GM23338 (cell line): ENCODE results near the gene ATP10D. TPM values are rescaled to one million over a fixed set of nuclear protein-coding genes. Genes with fewer than 3 reads are reported as not detected.

Source experiments
- ATAC-seq: fragments of 200-7000 bp; cut with Tn5 transposase; 3 replicates; pipeline ENCODE4 v1.9.1; 2020
- DNase-seq: peaks from one replicate; pipeline ENCODE4 v3.0.0-alpha.2; 2015; ENCODE audit warnings: low spot score
- H2AFZ ChIP-seq: fragments of 200-600 bp; sonication (generic); 2 replicates; pipeline ENCODE4 v1.8.0; 2016; ENCODE audit warnings: antibody characterized with exemption, mild to moderate bottlenecking, moderate library complexity
- H3F3A ChIP-seq: fragments of 200-600 bp; sonication (generic); replicated peaks from 2 replicates; pipeline ENCODE4 v1.8.0; 2017; ENCODE audit warnings: antibody characterized with exemption, mixed run types, low read depth
- H3K27ac ChIP-seq: fragments of 200-600 bp; sonication (generic); 2 replicates; pipeline ENCODE4 v1.6.1; 2016; ENCODE audit warnings: low read depth
- H3K27me3 ChIP-seq: fragments of 200-600 bp; sonication (generic); 2 replicates; pipeline ENCODE4 v1.8.0; 2016; ENCODE audit warnings: mild to moderate bottlenecking, mixed run types, moderate library complexity; ENCODE audit not compliant: insufficient read depth
- H3K36me3 ChIP-seq: fragments of 200-600 bp; sonication (generic); 2 replicates; pipeline ENCODE4 v1.8.0; 2016; ENCODE audit warnings: mild to moderate bottlenecking; ENCODE audit not compliant: insufficient read depth
- H3K4me1 ChIP-seq: fragments of 200-600 bp; sonication (generic); 2 replicates; pipeline ENCODE4 v1.8.0; 2016; ENCODE audit warnings: mild to moderate bottlenecking, moderate library complexity; ENCODE audit not compliant: insufficient read depth
- H3K4me2 ChIP-seq: fragments of 200-600 bp; sonication (generic); 2 replicates; pipeline ENCODE4 v1.7.1; 2017; ENCODE audit warnings: mixed run types
- H3K4me3 ChIP-seq: fragments of 200-600 bp; sonication (generic); 2 replicates; pipeline ENCODE4 v1.6.1; 2016; ENCODE audit warnings: mixed run types
- H3K79me2 ChIP-seq: fragments of 200-600 bp; sonication (generic); replicated peaks from 2 replicates; pipeline ENCODE4 v1.8.0; 2017; ENCODE audit warnings: mild to moderate bottlenecking; ENCODE audit not compliant: insufficient read depth
- H3K9me2 ChIP-seq: fragments of 200-600 bp; sonication (generic); 2 replicates; pipeline ENCODE4 v1.8.0; 2017; ENCODE audit not compliant: insufficient read depth
- H4K20me1 ChIP-seq: fragments of 200-600 bp; sonication (generic); replicated peaks from 2 replicates; pipeline ENCODE4 v1.8.0; 2017; ENCODE audit warnings: mild to moderate bottlenecking; ENCODE audit not compliant: insufficient read depth
- H3K27ac Mint-ChIP-seq: 2 replicates; pipeline ENCODE4 v1.8.0; 2020; ENCODE audit warnings: inconsistent platforms, mild to moderate bottlenecking, moderate library complexity, mixed read lengths
- H3K27me3 Mint-ChIP-seq: 3 replicates; pipeline ENCODE4 v1.8.0; 2022; ENCODE audit warnings: low read depth, mild to moderate bottlenecking, moderate library complexity, mixed read lengths, inconsistent platforms; ENCODE audit not compliant: insufficient read depth, poor library complexity
- H3K36me3 Mint-ChIP-seq: 3 replicates; pipeline ENCODE4 v1.8.0; 2021; ENCODE audit warnings: low read depth, mild to moderate bottlenecking, inconsistent platforms, moderate library complexity, mixed read lengths
- H3K4me1 Mint-ChIP-seq: 3 replicates; pipeline ENCODE4 v1.8.0; 2020; ENCODE audit warnings: mild to moderate bottlenecking, inconsistent platforms, mixed read lengths
- H3K4me3 Mint-ChIP-seq: 3 replicates; pipeline ENCODE4 v1.8.0; 2021; ENCODE audit warnings: moderate library complexity, mild to moderate bottlenecking, inconsistent platforms, mixed read lengths
- H3K9me3 Mint-ChIP-seq: 3 replicates; pipeline ENCODE4 v1.8.0; 2020; ENCODE audit warnings: moderate library complexity, mild to moderate bottlenecking, inconsistent platforms, mixed read lengths
- CREB1 ChIP-seq: fragments of 250-450 bp; sonication (Bioruptor Pico); IDR thresholded peaks from 2 replicates; pipeline ENCODE4 v1.5.0; 2020; ENCODE audit warnings: low read depth, mild to moderate bottlenecking, moderate library complexity
- ETS1 ChIP-seq: IDR thresholded peaks from 2 replicates; pipeline ENCODE4 v1.6.1; 2016; ENCODE audit warnings: antibody characterized with exemption
- EZH2 ChIP-seq: fragments of 200-600 bp; sonication (generic); IDR thresholded peaks from one replicate; pipeline ENCODE4 v1.8.0; 2017; ENCODE audit warnings: antibody characterized with exemption, mild to moderate bottlenecking, low read depth; ENCODE audit not compliant: unreplicated experiment
- EZH2phosphoT487 ChIP-seq: fragments of 200-600 bp; sonication (generic); IDR thresholded peaks from one replicate; pipeline ENCODE4 v1.8.1; 2018; ENCODE audit warnings: antibody characterized with exemption; ENCODE audit not compliant: unreplicated experiment
- JUNB ChIP-seq: IDR thresholded peaks from one replicate; pipeline ENCODE4 v1.6.1; 2016; ENCODE audit warnings: antibody characterized with exemption; ENCODE audit not compliant: unreplicated experiment
- NANOG ChIP-seq: IDR thresholded peaks from 2 replicates; pipeline ENCODE4 v1.6.1; 2016; ENCODE audit warnings: antibody characterized with exemption, borderline replicate concordance
- POLR2AphosphoS5 ChIP-seq: IDR thresholded peaks from 2 replicates; pipeline ENCODE4 v1.6.1; 2016; ENCODE audit warnings: antibody characterized with exemption, low read depth
- REST ChIP-seq: IDR thresholded peaks from one replicate; pipeline ENCODE4 v1.6.1; 2018; ENCODE audit warnings: antibody characterized with exemption; ENCODE audit not compliant: unreplicated experiment
- STAT1 ChIP-seq: IDR thresholded peaks from one replicate; pipeline ENCODE4 v1.6.1; 2016; ENCODE audit warnings: antibody characterized with exemption; ENCODE audit not compliant: unreplicated experiment
- ZNF114 ChIP-seq: fragments of 250-450 bp; sonication (Bioruptor Pico); IDR thresholded peaks from 2 replicates; pipeline ENCODE4 v1.5.0; 2020; ENCODE audit warnings: mild to moderate bottlenecking, moderate library complexity
- ZNF331 ChIP-seq: fragments of 250-450 bp; sonication (Bioruptor Pico); IDR thresholded peaks from 2 replicates; pipeline ENCODE4 v1.5.0; 2020; ENCODE audit warnings: low read depth, mild to moderate bottlenecking, moderate library complexity
- polyA plus RNA-seq: library from polyadenylated mRNA; unstranded; fragments of >200 nt; fragmentation: Nextera tagmentation; extraction: Ambion mirVana; gene quantifications from 2 replicates; pipeline ENCODE4 v1.2.1, GENCODE V29; 2016
- total RNA-seq: library from RNA; depleted of rRNA; stranded (reverse); fragments of >200 nt; shearing (Covaris generic); gene quantifications from 2 replicates; pipeline ENCODE4 v1.2.3, GENCODE V29; 2014
- TF ChIP-seq, protein P1 (sequence below), 2 experiments: fragments of 200-600 bp in 1 of 2; sonication (generic) in 1 of 2; conservative IDR thresholded peaks; 2 replicates each; pipeline versions ENCODE4 v1.5.1 to v1.6.1; 2016 to 2017; ENCODE audit warnings: antibody characterized with exemption in 2 of 2, low read depth in 2 of 2, mild to moderate bottlenecking in 2 of 2, moderate library complexity in 1 of 2
- TF ChIP-seq, protein P2 (sequence below): fragments of 250-450 bp; sonication (Bioruptor Pico); IDR thresholded peaks from 2 replicates; pipeline ENCODE4 v1.5.0; 2020; ENCODE audit warnings: mild to moderate bottlenecking, moderate library complexity

Gene ATP10D
- total and polyA plus RNA-seq, 2 experiments from 2014 or later, result 4.5 to 4.7 TPM

- H3K27me3 Mint-ChIP-seq, result peaks cover 6% of the 10 kb centered on the region
- H3K4me3 ChIP-seq, result peak overlapping the region; percentile 92
- ATAC-seq (peak; percentile 54), DNase-seq (no peak)
- H3K27ac ChIP-seq, result 0 out of 2 replicates have a peak overlapping the region, but pooled peaks have one; percentile 64
- H3K9me2 ChIP-seq, result no peaks in the 10 kb centered on the region
- peak overlapping the region; percentile 90 for H3K4me3 Mint-ChIP-seq
- peak overlapping the region; percentile 27 for H3K27ac Mint-ChIP-seq
- H3K79me2 ChIP-seq, result no peaks in the 10 kb centered on the region
- peak overlapping the region; percentile 84 for H3K4me2 ChIP-seq
- no peaks in the 10 kb centered on the region for H3K9me3 Mint-ChIP-seq
- TF ChIP-seq JUNB (no peak), ZNF114 (CRISPR knock-in tag) (no peak), NANOG (no peak), EZH2 (no peak), REST (no peak), EZH2phosphoT487 (no peak), ZNF331 (CRISPR knock-in tag) (no peak), CREB1 (CRISPR knock-in tag) (no peak), ETS1 (no peak), STAT1 (no peak), POLR2AphosphoS5 (no peak)
- TF ChIP-seq, protein P1, sequence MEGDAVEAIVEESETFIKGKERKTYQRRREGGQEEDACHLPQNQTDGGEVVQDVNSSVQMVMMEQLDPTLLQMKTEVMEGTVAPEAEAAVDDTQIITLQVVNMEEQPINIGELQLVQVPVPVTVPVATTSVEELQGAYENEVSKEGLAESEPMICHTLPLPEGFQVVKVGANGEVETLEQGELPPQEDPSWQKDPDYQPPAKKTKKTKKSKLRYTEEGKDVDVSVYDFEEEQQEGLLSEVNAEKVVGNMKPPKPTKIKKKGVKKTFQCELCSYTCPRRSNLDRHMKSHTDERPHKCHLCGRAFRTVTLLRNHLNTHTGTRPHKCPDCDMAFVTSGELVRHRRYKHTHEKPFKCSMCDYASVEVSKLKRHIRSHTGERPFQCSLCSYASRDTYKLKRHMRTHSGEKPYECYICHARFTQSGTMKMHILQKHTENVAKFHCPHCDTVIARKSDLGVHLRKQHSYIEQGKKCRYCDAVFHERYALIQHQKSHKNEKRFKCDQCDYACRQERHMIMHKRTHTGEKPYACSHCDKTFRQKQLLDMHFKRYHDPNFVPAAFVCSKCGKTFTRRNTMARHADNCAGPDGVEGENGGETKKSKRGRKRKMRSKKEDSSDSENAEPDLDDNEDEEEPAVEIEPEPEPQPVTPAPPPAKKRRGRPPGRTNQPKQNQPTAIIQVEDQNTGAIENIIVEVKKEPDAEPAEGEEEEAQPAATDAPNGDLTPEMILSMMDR (conservative IDR thresholded peaks at IDR 0.05; ENCODE audit: low read depth in 2 of 2), result no peak
- TF ChIP-seq, protein P2, sequence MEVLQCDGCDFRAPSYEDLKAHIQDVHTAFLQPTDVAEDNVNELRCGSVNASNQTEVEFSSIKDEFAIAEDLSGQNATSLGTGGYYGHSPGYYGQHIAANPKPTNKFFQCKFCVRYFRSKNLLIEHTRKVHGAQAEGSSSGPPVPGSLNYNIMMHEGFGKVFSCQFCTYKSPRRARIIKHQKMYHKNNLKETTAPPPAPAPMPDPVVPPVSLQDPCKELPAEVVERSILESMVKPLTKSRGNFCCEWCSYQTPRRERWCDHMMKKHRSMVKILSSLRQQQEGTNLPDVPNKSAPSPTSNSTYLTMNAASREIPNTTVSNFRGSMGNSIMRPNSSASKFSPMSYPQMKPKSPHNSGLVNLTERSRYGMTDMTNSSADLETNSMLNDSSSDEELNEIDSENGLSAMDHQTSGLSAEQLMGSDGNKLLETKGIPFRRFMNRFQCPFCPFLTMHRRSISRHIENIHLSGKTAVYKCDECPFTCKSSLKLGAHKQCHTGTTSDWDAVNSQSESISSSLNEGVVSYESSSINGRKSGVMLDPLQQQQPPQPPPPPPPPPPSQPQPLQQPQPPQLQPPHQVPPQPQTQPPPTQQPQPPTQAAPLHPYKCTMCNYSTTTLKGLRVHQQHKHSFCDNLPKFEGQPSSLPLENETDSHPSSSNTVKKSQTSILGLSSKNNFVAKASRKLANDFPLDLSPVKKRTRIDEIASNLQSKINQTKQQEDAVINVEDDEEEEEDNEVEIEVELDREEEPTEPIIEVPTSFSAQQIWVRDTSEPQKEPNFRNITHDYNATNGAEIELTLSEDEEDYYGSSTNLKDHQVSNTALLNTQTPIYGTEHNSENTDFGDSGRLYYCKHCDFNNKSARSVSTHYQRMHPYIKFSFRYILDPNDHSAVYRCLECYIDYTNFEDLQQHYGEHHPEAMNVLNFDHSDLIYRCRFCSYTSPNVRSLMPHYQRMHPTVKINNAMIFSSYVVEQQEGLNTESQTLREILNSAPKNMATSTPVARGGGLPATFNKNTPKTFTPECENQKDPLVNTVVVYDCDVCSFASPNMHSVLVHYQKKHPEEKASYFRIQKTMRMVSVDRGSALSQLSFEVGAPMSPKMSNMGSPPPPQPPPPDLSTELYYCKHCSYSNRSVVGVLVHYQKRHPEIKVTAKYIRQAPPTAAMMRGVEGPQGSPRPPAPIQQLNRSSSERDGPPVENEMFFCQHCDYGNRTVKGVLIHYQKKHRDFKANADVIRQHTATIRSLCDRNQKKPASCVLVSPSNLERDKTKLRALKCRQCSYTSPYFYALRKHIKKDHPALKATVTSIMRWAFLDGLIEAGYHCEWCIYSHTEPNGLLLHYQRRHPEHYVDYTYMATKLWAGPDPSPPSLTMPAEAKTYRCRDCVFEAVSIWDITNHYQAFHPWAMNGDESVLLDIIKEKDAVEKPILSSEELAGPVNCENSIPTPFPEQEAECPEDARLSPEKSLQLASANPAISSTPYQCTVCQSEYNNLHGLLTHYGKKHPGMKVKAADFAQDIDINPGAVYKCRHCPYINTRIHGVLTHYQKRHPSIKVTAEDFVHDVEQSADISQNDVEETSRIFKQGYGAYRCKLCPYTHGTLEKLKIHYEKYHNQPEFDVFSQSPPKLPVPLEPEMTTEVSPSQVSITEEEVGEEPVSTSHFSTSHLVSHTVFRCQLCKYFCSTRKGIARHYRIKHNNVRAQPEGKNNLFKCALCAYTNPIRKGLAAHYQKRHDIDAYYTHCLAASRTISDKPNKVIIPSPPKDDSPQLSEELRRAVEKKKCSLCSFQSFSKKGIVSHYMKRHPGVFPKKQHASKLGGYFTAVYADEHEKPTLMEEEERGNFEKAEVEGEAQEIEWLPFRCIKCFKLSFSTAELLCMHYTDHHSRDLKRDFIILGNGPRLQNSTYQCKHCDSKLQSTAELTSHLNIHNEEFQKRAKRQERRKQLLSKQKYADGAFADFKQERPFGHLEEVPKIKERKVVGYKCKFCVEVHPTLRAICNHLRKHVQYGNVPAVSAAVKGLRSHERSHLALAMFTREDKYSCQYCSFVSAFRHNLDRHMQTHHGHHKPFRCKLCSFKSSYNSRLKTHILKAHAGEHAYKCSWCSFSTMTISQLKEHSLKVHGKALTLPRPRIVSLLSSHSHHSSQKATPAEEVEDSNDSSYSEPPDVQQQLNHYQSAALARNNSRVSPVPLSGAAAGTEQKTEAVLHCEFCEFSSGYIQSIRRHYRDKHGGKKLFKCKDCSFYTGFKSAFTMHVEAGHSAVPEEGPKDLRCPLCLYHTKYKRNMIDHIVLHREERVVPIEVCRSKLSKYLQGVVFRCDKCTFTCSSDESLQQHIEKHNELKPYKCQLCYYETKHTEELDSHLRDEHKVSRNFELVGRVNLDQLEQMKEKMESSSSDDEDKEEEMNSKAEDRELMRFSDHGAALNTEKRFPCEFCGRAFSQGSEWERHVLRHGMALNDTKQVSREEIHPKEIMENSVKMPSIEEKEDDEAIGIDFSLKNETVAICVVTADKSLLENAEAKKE (CRISPR knock-in tag), result no peak
- no peaks in the 10 kb centered on the region for H3K27me3 ChIP-seq
- peak overlapping the region; percentile 99 for H2AFZ ChIP-seq
- H3K36me3 Mint-ChIP-seq, result no peaks in the 10 kb centered on the region
- no peaks in the 10 kb centered on the region; the same call in 1 of the 2 replicates for H3K4me1 ChIP-seq
- H3K36me3 ChIP-seq, result no peaks in the 10 kb centered on the region
- H3K4me1 Mint-ChIP-seq, result peaks cover 14% of the 10 kb centered on the region
- no peaks in the 10 kb centered on the region for H3F3A ChIP-seq
- no peaks in the 10 kb centered on the region for H4K20me1 ChIP-seq
Observed at GRCh38 chr4:47462799-47463234, 22.3 kb upstream of the ATP10D start.
